ENCODE results near the gene ADAMTSL4.

ADAMTSL4 gene

DNA sequence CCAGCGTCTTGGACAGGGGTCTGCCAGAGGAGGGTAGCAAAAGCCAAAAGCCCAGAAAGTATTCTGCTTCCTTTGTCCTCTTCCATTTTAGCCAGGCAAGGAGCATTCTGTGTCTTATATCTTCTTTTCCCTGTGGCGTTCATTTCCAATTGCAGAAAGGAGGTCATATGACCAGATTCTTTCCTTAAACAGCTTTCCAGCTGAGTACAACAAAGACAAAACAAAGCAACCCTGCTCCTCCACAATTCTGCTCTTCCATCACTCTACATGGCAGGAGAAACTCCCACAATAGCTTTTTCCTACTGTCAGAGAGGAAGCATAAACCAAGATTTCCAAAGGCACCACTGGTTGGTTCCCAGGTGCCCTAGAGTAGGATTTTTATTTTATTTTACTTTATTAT is 60.5 kb downstream of the ADAMTSL4 start:
- TF ChIP-seq, protein P1, sequence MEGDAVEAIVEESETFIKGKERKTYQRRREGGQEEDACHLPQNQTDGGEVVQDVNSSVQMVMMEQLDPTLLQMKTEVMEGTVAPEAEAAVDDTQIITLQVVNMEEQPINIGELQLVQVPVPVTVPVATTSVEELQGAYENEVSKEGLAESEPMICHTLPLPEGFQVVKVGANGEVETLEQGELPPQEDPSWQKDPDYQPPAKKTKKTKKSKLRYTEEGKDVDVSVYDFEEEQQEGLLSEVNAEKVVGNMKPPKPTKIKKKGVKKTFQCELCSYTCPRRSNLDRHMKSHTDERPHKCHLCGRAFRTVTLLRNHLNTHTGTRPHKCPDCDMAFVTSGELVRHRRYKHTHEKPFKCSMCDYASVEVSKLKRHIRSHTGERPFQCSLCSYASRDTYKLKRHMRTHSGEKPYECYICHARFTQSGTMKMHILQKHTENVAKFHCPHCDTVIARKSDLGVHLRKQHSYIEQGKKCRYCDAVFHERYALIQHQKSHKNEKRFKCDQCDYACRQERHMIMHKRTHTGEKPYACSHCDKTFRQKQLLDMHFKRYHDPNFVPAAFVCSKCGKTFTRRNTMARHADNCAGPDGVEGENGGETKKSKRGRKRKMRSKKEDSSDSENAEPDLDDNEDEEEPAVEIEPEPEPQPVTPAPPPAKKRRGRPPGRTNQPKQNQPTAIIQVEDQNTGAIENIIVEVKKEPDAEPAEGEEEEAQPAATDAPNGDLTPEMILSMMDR (IDR thresholded peaks at IDR 0.05; ENCODE audit: low read depth, low read length, missing control alignments), result no peak
- H3K4me3 ChIP-seq (ENCODE audit: low read depth, low read length), result no peak overlapping the region
- no peak for DNase-seq (ENCODE audit: low read depth)
- in situ Hi-C loops (cut with HindIII; ENCODE audit: low sequenced_read_pairs), result no loop called here

All from astrocyte of the cerebellum (primary cell).